DOHH2 (cell line): Measurements from ENCODE around the gene HNRNPH2.

ENCODE experiments used
- EZH2phosphoT487 ChIP-seq: fragments of 200-600 bp; sonication (generic); IDR thresholded peaks from 2 replicates; pipeline ENCODE4 v1.6.1; 2017; ENCODE audit warnings: borderline replicate concordance, mild to moderate bottlenecking, antibody characterized with exemption, low read length, moderate library complexity, mixed read lengths
- TF ChIP-seq, protein P1 (sequence below): fragments of 200-600 bp; sonication (generic); IDR thresholded peaks from one replicate; pipeline ENCODE4 v1.5.1; 2014; ENCODE audit warnings: antibody characterized with exemption, mild to moderate bottlenecking, low read depth, low read length; ENCODE audit not compliant: poor library complexity, severe bottlenecking

DNA sequence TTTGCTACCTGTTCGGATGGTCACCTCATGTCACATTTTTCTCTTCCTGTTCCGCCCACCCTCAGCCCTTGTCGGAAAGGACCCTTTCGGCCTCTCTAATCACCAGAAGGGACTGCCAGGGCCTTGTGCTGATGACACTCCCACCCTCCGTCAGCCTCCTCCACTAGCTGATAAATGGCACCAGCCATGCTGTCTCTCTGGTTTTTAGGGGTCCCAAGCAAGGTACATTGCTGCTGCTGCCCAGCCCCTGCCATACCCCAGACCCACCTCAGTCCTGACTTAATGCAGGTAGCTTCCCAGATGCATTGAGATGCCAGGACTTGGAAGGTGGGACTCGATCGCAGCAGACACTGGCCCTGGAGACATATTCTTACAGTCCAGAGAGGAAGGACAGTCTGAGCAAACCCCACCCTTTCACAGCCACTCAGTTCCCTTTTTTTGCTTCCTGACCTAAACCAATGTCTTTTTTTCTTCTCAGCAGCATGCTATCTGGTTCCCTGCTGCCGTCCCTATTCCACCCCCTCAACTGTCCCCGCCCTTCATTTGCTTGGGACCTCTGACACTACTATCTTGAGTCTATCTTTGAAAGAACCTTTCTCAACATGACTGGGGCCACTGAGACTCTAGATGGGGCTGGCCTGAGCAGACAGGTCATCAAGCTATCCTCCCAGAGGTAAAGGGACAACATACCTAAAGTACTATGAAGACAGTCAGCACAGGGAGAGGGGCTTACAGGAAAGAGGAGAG lies 22.1 kb upstream of the HNRNPH2 start, which contains the start of gene BTK:
- TF ChIP-seq, protein P1, sequence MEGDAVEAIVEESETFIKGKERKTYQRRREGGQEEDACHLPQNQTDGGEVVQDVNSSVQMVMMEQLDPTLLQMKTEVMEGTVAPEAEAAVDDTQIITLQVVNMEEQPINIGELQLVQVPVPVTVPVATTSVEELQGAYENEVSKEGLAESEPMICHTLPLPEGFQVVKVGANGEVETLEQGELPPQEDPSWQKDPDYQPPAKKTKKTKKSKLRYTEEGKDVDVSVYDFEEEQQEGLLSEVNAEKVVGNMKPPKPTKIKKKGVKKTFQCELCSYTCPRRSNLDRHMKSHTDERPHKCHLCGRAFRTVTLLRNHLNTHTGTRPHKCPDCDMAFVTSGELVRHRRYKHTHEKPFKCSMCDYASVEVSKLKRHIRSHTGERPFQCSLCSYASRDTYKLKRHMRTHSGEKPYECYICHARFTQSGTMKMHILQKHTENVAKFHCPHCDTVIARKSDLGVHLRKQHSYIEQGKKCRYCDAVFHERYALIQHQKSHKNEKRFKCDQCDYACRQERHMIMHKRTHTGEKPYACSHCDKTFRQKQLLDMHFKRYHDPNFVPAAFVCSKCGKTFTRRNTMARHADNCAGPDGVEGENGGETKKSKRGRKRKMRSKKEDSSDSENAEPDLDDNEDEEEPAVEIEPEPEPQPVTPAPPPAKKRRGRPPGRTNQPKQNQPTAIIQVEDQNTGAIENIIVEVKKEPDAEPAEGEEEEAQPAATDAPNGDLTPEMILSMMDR: no peak
- no peak for TF ChIP-seq EZH2phosphoT487
